ENCODE measurements around the gene SPX.

Gene SPX

GRCh38 chr12:21539797-21540196 lies 13.7 kb downstream of the SPX start:
- no peak for DNase-seq

DNA sequence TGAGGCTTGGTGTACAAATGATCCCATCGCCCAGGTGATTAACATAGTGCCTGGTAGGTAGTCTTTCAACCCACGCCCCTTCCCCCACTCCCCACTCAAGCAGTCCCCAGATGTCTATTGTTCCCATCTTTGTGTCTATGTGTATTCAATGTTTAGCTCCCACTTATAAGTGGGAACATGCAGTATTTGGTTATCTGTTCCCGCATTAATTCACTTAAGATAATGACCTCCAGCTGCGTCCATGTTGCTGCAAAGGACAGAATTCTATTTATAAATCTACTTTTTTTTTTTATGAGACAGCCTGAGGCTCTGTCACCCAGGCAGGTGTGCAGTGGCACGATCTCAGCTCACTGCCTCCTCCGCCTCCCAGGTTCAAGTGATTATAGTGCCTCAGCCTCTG lies 15.7 kb downstream of the SPX start:
- DNase-seq: no peak

DNA sequence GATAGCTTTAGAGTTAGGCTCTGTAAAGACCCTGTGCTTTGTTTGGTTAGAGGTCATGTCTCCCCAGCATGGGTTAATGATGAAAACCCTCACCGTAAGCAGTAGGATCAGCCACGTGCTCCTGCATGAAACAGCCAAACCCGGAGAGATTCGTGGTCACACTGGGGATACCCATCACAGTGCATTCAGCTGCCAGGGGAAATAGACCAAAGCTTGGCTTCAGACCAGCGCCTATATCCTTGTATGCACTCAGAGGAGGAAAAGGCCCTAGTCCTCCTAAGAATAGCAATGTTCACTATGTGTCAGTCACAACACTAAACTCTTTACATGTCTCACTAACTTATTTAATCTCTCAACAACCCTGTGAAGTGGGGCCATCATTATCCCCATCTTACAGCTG lies 16.3 kb downstream of the SPX start:
- DNase-seq: no peak

GRCh38 chr12:21543151-21543550 lies 17.1 kb downstream of the SPX start:
- no peak for DNase-seq

DNA sequence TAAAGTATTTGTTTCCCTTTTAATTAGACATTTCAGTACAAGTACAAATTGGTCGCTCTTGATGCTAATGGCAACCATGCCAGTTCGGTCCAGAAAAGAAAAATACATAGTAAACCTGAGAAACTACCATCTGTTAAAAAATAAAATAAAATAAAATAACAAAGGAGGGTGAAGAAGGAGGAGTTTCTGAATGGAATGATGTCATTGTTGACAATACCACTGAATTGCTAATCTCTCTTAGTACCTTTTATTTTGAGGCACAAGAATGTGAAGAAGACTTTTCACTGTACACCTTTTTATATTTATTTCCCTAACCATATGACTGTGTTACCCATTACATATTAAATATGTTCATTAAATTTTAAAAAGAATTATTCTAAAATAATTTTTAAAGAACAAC lies 19.5 kb downstream of the SPX start:
- no peak for DNase-seq

DNA sequence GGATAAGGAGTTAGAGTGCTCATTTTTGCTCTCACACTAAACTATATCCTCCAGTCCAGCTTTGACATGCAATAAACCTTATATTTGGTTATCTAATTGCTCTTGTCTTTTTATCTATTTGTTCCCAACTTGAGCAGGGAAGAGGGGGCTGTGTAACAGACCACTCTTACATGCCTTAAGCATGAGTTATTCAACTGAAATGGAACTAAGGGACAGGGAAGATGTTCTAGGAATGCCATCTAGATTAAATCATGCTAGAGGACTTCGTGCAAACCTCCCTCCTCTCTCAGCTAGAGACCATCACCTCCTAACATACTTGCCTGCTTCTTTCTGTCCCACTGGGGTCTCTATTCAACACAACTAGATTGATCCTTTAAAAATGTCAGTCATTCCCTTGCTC lies 20.6 kb downstream of the SPX start:
- DNase-seq: no peak

- no peak for DNase-seq
These were observed 21.3 kb downstream of the SPX start for GRCh38 chr12:21547437-21547836.

DNA sequence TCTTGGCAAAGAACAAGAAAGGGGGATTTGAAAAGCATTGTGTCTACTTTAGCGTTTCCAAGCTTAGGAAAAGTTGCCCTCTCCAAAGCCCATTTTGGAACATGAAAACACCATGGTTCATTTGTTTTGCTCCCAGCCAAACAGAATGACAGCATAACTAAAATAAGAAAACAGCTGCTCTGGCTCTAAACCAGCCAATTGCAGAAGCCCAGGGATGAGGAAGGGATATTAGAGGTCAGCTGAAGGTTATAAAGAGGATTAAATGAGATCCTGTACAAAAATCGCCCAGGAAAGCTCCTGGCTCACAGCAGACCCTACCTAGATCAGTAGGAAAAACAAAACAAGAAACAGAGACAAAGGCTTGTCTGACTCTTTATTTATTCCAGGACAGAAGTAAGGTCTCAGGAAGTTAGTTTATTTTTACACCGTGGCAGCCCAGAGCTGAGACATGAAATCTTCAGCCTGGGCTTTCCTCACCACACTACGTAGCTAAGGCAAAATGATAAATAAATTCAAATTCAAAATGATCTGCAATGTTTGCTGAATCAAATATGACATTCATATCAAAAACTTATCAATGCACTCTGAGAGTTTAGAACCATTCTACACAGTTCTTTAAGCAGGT lies 25.9 kb downstream of the SPX start:
- no peak for DNase-seq

DNA sequence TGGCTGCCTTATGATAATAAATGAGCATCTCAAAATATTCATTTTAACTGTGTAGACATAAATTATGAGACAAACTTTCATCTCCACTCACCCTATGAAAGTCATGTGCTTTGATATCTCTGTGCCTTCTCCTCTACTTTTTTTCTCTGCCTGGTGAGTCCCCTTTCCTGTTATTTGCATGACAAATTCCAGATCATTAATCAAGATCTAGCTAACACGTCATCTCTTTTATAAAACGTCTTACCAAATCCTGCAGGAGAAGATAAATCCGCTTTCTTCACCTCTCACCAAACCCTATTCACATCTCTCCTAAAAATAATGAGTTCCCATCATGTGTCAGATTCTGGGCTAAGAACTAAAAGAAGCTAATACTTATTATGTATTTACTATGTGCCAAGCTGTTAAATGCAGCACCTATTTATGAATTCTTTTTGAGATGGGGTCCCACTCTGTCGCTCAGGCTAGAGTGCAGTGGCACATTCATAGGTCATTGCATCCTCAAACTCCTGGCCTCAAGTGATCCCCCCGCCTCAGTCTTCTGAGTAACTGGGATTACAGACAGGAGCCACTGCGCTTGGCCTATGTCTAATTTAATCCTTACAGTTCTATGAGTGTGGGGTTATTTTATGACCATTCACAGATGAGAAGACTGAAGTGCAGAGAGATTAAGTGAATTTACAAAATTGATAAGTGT lies 26.7 kb downstream of the SPX start:
- no peak for DNase-seq

GRCh38 chr12:21553329-21553675 lies 27.2 kb downstream of the SPX start:
- no peak for DNase-seq

- no peak for DNase-seq
These were observed 32.1 kb downstream of the SPX start for GRCh38 chr12:21558100-21558679.

DNA sequence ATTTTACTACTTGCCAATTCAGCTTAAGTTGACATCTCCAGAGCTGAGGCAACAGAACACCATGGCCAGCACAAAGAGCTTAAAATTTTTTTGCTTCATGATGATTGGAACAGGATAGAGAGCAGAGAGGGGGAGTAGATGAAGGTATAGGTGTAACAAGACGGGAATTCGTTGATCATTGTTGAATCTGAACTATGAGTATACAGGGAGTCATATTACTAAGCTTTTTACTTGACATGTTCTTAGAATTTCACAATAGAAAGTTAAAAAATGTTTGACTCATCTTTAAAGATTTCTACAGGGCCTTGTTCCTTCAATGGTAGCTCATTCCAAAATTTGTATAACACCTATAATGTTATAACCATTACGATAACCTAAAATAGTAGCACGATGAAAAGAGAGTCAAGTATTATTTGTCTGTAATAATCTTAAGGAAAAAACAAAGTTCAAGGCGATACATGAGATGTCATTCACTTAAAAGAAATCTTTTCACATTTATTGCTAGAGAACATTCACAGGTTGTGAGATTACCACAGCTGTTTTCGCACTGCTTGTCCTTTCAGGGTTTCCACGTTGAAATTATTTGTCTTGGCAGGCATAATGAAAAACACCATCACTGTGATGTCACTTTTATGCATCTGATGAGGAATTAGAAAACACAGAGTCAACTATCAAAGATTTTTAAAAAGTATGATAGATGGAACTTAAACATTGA lies 33.9 kb downstream of the SPX start:
- DNase-seq: no peak

GRCh38 chr12:21561158-21561557 lies 35.1 kb downstream of the SPX start:
- no peak for DNase-seq

DNA sequence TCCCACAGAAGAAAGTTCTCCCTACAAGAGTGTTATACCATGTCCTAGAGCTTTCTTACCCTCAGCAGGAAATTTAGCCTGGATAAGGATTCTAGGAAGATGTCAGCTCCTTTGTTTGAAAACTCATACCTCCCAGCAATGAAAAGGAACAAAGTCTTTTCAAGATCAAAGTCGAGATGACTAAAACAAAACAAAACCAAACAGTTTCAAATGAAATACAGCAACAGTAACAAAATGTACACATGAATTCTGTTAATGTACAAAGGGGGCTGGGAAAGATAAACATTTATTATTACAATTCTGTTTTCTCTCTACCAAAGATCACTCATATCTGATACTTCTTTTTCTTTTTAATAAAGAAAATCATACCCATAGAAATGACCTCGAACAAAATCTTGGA lies 36.8 kb downstream of the SPX start:
- no peak for DNase-seq

GRCh38 chr12:21566223-21566906 lies 40.3 kb downstream of the SPX start:
- no peak for DNase-seq

GRCh38 chr12:21566907-21567394 lies 40.9 kb downstream of the SPX start:
- no peak for DNase-seq

DNA sequence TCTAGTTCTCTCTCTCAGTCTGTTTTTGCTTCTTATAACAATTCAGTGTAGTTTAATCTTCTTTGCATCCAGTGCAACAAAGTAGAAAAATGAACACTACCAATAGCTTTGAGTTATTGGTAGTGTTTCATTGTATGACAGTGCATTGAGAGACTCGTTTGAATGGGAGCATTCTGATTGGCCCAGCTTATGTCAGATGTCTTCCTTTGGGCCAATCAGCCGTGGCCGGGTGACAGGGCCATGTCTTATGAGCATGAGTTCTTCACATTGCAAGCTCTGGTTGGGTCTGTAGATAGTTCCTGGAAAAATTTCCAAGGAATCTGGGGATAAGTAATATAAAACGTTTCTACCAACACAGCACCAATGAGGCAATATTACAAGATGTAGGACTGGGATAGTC lies 42.0 kb downstream of the SPX start:
- no peak for DNase-seq

- DNase-seq: no peak
These were observed 45.0 kb downstream of the SPX start for GRCh38 chr12:21571046-21571445.

DNA sequence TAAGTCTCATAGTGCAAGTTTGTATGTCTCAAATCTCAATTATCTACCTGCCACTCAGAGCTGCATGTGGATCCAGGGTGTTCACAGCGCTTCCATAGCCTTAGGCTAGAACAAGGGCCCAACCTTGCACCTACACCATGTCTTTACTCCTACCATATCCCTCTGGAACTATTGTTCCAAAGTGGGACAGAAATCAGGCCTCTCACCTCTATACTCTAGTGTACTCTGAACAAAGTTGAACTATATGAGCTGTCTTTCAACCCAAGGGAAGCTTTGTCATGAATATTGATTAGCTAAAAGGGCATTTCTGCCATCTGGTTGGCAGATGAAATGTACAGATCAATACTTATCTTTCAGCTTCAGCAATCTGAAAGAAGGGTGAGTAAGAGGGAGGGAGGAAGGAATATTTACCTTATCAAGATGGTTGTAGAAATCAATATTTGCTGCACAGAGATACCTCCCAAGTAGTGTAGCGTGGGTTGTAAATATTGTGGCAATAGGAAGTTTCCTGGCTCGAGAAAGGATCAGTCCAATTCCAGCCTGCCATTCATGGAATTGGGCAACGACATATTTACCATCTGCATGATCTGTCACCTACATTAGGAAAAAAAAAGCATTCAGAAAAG lies 47.8 kb downstream of the SPX start:
- no peak for DNase-seq

- DNase-seq: no peak
These were observed 50.3 kb downstream of the SPX start for GRCh38 chr12:21576431-21576830.

DNA sequence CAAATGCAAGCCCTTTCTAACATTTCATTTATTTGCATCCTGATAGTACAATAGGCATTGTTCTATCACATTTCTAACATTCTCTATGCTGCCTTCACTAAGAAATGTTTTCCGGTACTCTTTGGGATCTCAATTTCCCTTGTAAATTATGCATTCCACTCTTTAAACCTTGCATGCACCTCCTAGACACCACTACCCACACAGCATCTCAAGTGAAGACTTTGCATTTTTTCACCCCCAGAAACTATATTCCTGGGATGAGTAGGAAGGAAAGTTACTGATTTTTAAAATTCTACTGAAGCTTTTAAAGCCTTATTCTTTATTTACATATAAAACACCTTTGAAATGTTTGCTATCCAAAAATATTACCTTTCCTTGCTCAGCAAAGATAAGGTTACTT lies 51.4 kb downstream of the SPX start:
- no peak for DNase-seq

DNA sequence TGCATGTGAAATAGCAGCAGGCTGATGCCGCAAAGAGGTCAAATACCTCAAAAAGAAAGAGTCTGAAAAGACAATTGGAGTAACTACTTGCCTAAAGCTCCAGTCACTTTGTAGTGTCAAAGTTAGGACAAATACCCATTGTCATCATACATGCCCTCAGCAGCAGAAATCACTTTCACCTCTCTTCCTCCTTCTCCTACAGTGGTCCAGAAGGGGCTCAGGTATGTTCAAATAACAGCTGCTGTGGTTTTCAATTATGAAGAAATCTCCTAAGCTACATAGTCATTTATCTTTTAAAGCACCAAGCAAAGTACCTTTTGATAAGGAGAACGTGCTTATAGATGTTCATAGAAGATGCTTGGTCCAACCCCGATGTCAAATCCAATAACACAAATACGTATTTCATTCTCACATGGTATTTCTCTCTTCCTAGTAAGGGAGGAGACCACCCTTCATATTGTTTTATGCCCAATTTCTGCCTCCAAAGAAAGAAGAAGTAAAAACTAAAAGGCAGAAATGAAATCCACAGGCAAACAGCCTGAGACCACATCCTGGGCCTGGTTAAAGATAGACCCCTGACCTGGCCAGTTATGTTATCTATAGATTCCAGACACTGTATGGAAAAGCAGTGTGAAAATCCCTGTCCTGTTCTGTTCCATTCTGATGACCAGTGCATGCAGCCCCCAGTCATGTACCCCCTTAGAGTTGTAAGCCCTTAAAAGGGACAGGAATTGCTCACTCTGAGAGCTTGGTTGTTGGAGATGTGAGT lies 54.8 kb downstream of the SPX start:
- no peak for DNase-seq
